ENCODE measurements around the gene BCL3.

Gene BCL3

DNA sequence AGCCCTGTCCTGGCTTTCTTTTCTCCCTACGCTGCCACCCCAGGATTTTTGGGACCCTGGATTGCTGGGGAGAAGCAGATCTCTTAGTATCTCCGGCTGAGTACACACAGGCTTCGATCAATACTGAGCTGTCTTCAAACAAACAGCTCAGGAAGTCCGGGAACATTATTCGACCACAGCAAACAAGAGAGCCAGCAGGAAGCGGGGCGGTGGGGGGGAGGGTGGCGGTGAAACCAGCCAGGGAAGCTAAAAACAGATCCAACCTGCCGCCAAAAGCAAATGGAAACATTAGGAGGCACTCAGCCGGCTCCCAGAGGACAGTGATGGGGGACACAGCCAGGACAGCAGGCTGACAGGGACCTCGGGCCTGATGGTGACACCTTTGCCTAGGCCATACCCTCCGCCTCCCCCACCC lies 48.2 kb downstream of the BCL3 start:
- DNase-seq, result no peak

GRCh38 chr19:44799627-44800346 lies 51.3 kb downstream of the BCL3 start:
- no peak for DNase-seq

GRCh38 chr19:44800461-44800860 lies 52.0 kb downstream of the BCL3 start:
- peak in 1 of 2 donors; percentile 61 for DNase-seq

- no peak for DNase-seq
Measured at GRCh38 chr19:44803442-44804428, 55.2 kb downstream of the BCL3 start.

GRCh38 chr19:44806291-44806690 lies 57.8 kb downstream of the BCL3 start:
- DNase-seq, result no peak

- DNase-seq, result no peak
Measured at GRCh38 chr19:44807162-44807561, 58.7 kb downstream of the BCL3 start.

GRCh38 chr19:44807652-44808462 lies 59.3 kb downstream of the BCL3 start:
- DNase-seq, result peak in 1 of 2 donors; percentile 8

- DNase-seq, result peak in 1 of 2 donors; percentile 39
Measured at GRCh38 chr19:44808463-44809371, 60.2 kb downstream of the BCL3 start, which contains the start of gene BCAM. TSS of gene BCAM (plus strand) at chr19:44809103. CDS start at chr19:44809125, 22 bp downstream.
